HEK293 (cell line): ENCODE results near the gene CLCN2.

Experiments used
- CTCF ChIP-seq: fragments of 450-650 bp; formaldehyde crosslinking; IDR thresholded peaks from 2 replicates; pipeline ENCODE4 v1.5.1; 2016; ENCODE audit warnings: missing biosample characterization, missing genetic modification characterization
- IKZF3 ChIP-seq: fragments of 450-650 bp; IDR thresholded peaks from 2 replicates; pipeline ENCODE4 v1.5.0; 2018; ENCODE audit warnings: missing biosample characterization, mild to moderate bottlenecking, missing genetic modification characterization, moderate library complexity
- PRDM4 ChIP-seq: fragments of 450-650 bp; formaldehyde crosslinking; IDR thresholded peaks from 2 replicates; pipeline ENCODE4 v1.5.1; 2017; ENCODE audit warnings: missing biosample characterization, missing genetic modification characterization
- REST ChIP-seq: fragments of 450-650 bp; formaldehyde crosslinking; IDR thresholded peaks from 2 replicates; pipeline ENCODE4 v1.5.1; 2016; ENCODE audit warnings: missing biosample characterization, missing genetic modification characterization
- SALL2 ChIP-seq: fragments of 450-650 bp; formaldehyde crosslinking; IDR thresholded peaks from 2 replicates; pipeline ENCODE4 v1.5.0; 2017; ENCODE audit warnings: missing biosample characterization, mild to moderate bottlenecking, missing genetic modification characterization, borderline replicate concordance
- YY1 ChIP-seq: fragments of 450-650 bp; formaldehyde crosslinking; IDR thresholded peaks from 2 replicates; pipeline ENCODE4 v1.5.1; 2018; ENCODE audit warnings: missing biosample characterization, missing genetic modification characterization
- YY2 ChIP-seq: fragments of 450-650 bp; formaldehyde crosslinking; IDR thresholded peaks from 2 replicates; pipeline ENCODE4 v1.5.1; 2016; ENCODE audit warnings: missing biosample characterization, missing genetic modification characterization
- ZNF174 ChIP-seq: fragments of 450-650 bp; formaldehyde crosslinking; IDR thresholded peaks from 2 replicates; pipeline ENCODE4 v1.5.0; 2017; ENCODE audit warnings: missing biosample characterization, mild to moderate bottlenecking, missing genetic modification characterization
- ZNF280C ChIP-seq: fragments of 450-650 bp; formaldehyde crosslinking; IDR thresholded peaks from 2 replicates; pipeline ENCODE4 v1.5.1; 2016; ENCODE audit warnings: missing biosample characterization, missing genetic modification characterization
- ZNF37A ChIP-seq: fragments of 450-650 bp; IDR thresholded peaks from 2 replicates; pipeline ENCODE4 v1.5.1; 2018; ENCODE audit warnings: missing biosample characterization, missing genetic modification characterization
- ZNF837 ChIP-seq: fragments of 450-650 bp; formaldehyde crosslinking; IDR thresholded peaks from 2 replicates; pipeline ENCODE4 v1.5.1; 2016; ENCODE audit warnings: missing biosample characterization, missing genetic modification characterization

GRCh38 chr3:184299488-184300377, 61.7 kb downstream of the CLCN2 start:
- TF ChIP-seq PRDM4 (tag by site-specific recombination) (no peak), ZNF837 (tag by site-specific recombination) (no peak), YY2 (tag by site-specific recombination) (no peak), REST (tag by site-specific recombination) (no peak), ZNF174 (tag by site-specific recombination) (no peak), CTCF (no peak), SALL2 (no peak), ZNF280C (no peak), ZNF37A (tag by site-specific recombination) (no peak), YY1 (tag by site-specific recombination) (no peak), IKZF3 (tag by site-specific recombination) (no peak)
